ENCODE results near the gene ME3. TPM values are rescaled to one million over a fixed set of nuclear protein-coding genes. Genes with fewer than 3 reads are reported as not detected.
A peak's percentile ranks its signal among the peaks of the same experiment; 100 is the strongest.

The ME3 gene
- total RNA-seq, 1 experiment from 2014 or later = 28.7 TPM

DNA sequence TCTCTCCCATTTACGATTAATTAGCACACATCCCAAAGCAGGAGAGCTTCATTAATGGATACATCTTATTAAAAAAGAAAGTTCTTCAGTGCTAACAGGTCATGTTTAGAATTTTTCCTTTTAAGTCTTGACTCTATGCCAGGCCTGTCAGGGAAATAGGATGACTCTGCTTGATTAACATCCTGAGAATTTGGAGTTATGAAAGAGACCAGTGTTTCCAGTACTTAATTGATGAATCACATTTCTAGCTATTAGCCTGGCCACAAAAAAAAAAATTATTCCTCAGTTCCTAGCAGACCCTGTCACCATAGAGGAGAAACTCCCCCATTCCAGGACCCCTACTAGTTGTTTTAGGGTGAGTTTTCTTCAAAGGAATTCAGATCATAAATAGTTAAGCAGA is 23.6 kb upstream of the ME3 start:
- no peak for DNase-seq (ENCODE audit: low spot score)
- in situ Hi-C loops (cut with HindIII; ENCODE audit: low sequenced_read_pairs) = no loop called here

- in situ Hi-C loops (cut with HindIII; ENCODE audit: low sequenced_read_pairs) = no loop called here
- DNase-seq (ENCODE audit: low spot score) = no peak
Measured at GRCh38 chr11:86695373-86695772, 23.0 kb upstream of the ME3 start.

DNA sequence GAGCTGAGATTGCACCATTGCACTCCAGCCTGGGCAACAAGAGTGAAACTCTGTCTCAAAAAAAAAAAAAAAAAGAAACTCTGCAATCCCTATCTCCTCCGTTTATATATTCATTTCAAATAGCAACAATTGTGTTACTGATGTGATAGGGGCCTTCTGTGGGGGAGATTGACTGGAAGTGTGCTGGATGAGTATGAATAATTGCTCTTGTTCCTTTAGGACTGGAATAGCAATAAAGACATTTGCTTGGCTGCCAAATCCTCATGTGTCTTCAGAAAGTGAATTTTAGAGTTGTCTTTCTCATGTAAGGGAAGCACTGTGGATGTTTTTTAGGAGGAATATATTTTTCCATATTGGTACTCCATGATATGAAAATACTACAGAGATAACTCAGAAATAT is 21.1 kb upstream of the ME3 start:
- no peak for DNase-seq (ENCODE audit: low spot score)
- in situ Hi-C loops (cut with HindIII; ENCODE audit: low sequenced_read_pairs) = no loop called here

- no peak for DNase-seq (ENCODE audit: low spot score)
- in situ Hi-C loops (cut with HindIII; ENCODE audit: low sequenced_read_pairs) = no loop called here
Measured at GRCh38 chr11:86692746-86693145, 20.3 kb upstream of the ME3 start.

DNA sequence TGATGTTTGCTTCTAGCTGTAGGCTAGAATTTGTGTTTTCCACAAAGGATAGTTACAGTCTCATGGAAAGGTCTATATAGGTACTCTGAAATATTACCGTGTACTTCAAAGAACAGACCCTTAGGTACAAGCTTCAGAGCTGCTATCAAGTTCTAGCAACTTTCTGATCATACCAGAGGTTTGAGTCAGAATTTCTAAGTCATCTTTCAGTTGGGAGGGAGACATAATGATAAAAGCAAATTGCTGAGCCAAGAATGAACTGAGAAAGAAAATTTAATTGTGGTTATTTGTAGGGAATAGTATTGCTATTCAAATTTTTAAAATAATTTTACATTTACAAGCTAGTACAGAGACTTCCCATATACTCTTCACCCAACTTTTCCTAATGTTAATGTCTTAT is 19.9 kb upstream of the ME3 start:
- DNase-seq (ENCODE audit: low spot score) = no peak
- in situ Hi-C loops (cut with HindIII; ENCODE audit: low sequenced_read_pairs) = no loop called here

- in situ Hi-C loops (cut with HindIII; ENCODE audit: low sequenced_read_pairs) = no loop called here
- no peak for DNase-seq (ENCODE audit: low spot score)
Measured at GRCh38 chr11:86688398-86689179, 16.2 kb upstream of the ME3 start.

DNA sequence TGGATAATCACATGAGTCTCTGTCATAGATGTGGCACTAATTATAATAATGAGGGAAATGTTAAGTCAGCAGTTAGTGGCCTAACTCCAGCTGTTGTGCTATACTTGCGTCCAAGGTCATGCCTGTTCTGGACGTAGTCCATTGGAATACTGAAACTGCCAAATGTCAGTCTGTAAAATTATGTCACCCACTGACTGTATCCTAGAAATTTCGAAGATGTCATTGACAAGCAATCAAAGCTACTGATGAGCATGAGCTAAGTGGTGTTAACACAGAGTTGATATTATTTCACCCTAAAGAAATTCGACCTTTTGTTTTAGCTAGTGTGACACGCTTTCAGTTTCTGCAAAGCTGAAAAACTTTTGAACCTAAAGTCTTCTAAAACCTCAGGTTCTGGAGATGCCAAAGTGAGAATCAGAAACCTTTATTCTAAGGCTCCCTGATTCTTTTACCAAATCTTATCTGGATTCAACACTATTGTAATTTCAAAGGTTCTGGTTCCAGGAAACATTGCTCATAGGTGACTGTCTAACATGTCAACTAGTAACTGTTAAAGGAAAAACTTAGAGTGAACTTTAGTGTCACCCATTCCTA is 14.9 kb upstream of the ME3 start:
- in situ Hi-C loops (cut with HindIII; ENCODE audit: low sequenced_read_pairs) = no loop called here
- DNase-seq (ENCODE audit: low spot score) = no peak

- in situ Hi-C loops (cut with HindIII; ENCODE audit: low sequenced_read_pairs) = no loop called here
- no peak for DNase-seq (ENCODE audit: low spot score)
Measured at GRCh38 chr11:86686531-86686930, 14.1 kb upstream of the ME3 start.

GRCh38 chr11:86681483-86681756 is 9.0 kb upstream of the ME3 start:
- in situ Hi-C loops (cut with HindIII; ENCODE audit: low sequenced_read_pairs) = no loop called here
- no peak for DNase-seq (ENCODE audit: low spot score)

DNA sequence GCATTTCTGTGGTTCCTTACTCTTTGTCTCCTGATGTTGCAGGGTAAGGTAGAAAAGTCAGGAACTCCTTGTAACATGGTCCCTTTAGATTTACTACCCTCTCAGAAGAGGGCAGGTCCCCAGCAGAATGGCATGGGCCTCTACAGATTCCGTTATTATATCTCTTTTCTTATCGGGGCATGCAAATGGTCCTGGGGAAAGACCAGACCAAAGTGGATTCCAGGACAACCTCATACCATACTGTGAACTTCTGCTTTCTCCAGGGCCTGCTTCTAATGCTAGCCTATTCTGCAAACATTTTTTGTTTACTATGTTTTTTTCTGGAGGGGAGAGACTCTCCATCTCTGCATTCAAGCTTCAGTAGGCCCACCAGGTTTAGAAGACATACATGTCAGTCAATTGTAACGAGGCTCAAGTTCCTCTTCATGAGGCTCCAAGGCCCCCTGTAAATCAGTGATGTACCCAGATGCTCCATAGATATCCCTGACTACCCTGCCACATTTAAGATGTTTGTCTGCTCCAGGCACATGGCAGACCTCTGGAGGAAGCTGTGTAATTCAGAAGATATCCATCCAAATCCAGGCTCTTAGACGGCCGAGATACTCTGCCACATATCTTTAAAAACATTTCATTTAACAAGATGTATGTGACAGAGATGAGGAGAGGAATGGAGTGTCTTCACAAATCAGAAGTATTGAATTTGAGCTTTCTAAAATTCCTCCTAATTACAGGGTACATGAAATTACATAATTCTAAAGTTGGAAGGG is 8.5 kb upstream of the ME3 start:
- in situ Hi-C loops (cut with HindIII; ENCODE audit: low sequenced_read_pairs) = no loop called here
- DNase-seq (ENCODE audit: low spot score) = no peak

- in situ Hi-C loops (cut with HindIII; ENCODE audit: low sequenced_read_pairs) = no loop called here
- no peak for DNase-seq (ENCODE audit: low spot score)
Measured at GRCh38 chr11:86678823-86679222, 6.4 kb upstream of the ME3 start.

GRCh38 chr11:86678296-86678695 is 5.9 kb upstream of the ME3 start:
- DNase-seq (ENCODE audit: low spot score) = no peak
- in situ Hi-C loops (cut with HindIII; ENCODE audit: low sequenced_read_pairs) = no loop called here

DNA sequence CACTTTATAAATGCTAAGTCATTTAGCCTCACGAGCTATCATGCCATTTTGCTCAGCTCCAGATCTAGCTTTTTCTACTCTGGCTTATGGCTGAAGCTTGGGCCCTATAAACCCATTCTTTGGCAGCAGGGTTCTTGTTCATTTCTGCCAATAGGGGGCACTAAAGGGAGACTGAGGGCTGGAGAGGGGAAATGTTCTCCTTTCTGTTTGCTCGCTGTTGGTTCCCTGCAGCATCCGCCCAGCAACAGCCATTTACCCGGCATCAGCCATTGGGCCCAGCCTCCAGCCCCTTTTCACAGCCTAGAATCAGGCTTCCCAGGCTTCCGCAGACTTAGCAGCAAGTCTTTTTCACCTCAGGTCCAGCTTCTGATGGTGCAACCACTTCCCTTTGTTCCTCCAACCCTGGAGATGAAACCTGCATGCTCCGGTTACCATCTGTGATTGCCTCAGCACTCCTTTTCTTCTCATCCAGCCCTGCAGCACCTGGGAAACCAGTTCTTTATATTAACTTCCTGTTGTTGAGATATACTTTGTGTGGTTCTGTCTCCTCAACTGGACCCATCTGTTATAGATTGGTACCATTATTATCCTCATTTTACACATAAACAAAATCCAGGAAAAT is 4.2 kb upstream of the ME3 start:
- DNase-seq (ENCODE audit: low spot score) = peak; percentile 38
- in situ Hi-C loops (cut with HindIII; ENCODE audit: low sequenced_read_pairs) = no loop called here

GRCh38 chr11:86676010-86676409 is 3.6 kb upstream of the ME3 start:
- no peak for DNase-seq (ENCODE audit: low spot score)
- in situ Hi-C loops (cut with HindIII; ENCODE audit: low sequenced_read_pairs) = no loop called here

DNA sequence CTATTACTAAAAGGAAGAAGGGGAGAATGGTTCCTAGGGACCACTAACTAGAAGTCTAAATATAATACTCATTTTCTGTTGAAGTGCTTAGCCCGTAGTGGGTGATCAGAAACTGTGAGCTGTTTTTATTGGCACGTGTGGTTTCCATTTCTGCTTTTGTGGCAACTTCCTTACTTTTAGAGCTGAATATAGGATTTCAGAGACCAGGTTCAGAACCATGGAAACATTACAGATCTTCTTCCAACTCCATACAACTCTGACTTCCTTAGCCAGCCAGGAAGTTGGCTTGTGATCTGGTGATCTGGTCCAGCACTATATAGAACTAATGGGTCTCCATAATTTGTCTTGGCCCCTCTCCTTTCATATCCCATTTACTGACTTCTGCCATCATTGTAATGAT is 2.6 kb upstream of the ME3 start:
- DNase-seq (ENCODE audit: low spot score) = no peak
- in situ Hi-C loops (cut with HindIII; ENCODE audit: low sequenced_read_pairs) = no loop called here

DNA sequence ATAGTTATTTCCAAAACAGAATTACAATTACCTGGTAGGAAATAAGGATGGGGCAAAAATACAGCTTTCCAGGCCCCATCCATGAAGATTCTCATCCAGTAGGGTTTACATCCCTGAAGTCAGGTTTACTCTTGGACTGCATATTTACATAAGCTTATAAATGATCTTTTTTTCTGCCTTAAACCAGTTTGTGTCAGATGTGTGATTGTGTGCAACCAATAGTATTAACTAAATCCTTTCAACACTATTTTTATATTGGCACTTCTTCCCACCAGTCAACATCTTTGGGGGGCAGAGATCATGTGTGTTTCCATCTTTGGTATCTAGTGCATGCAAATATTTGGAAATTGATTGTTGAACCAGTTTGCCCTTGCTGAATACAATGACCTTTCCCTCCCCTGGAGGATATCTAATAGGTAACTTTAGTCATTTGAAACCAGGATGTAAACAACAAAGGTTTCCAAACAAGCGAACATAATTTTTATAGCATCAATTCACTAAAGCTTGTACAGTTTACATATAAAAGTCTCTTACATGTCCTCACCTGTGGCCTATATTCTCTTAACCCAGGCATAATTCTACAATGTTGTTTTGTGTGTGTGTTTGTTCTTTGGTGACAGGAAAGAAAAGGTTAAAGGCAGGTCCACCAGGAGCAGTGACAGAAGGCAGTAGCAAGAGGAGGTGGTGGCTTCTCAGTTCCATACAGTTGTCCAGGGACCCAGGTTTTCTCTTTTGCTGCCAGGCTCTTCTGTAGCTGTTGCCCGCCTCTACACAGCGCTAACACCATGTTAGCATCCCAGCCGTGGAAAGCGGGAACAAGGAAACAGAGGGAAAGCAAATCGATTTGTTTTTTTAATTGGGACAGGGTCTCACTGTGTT is 1.7 kb upstream of the ME3 start:
- no peak for DNase-seq (ENCODE audit: low spot score)
- in situ Hi-C loops (cut with HindIII; ENCODE audit: low sequenced_read_pairs) = no loop called here

- in situ Hi-C loops (cut with HindIII; ENCODE audit: low sequenced_read_pairs) = no loop called here
Measured at GRCh38 chr11:86673055-86673843, 833 bp upstream of the ME3 start.

DNA sequence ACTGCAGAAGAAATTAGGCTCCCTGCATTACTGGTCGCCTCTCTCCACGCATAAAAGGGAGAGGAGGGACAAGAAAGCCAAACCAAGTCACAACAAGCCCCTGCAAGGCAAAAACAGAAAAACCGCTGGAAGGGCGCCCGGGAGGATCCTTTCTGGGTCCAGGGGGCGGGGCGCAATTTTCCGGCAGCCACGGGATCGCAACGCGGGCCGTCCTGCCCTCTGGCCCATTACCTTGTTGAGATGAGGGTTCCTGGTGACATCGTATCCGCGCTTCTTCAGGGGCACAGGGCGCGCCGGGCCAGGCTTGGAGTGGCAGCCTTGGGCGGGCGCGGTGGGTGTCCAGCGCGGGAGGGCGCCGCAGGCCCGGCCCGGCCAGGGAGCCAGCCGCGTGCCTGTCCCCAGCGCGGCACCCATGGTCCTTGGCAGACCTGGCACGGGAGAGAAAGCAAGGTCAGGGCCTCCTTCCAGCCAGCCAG is 847 bp downstream of the ME3 start:
- peak; percentile 61 for DNase-seq (ENCODE audit: low spot score)
- in situ Hi-C loops (cut with HindIII; ENCODE audit: low sequenced_read_pairs) = no loop called here

More at GRCh38 chr11:86673055-86673843, 833 bp upstream of the ME3 start:
- DNase-seq (ENCODE audit: low spot score) = no peak
